GM12875 (cell line): ENCODE measurements around the gene C5.

Source experiments
- H3K4me3 ChIP-seq: one replicate; pipeline ENCODE4 v1.5.1; 2011; ENCODE audit warnings: low read depth, low read length, control low read depth
- TF ChIP-seq, protein P1 (sequence below): IDR thresholded peaks from 2 replicates; pipeline ENCODE4 v1.5.1; 2011; ENCODE audit warnings: low read depth, mild to moderate bottlenecking, control low read depth, inconsistent platforms, low read length, moderate library complexity, borderline replicate concordance; ENCODE audit not compliant: insufficient read depth

The C5 gene

DNA sequence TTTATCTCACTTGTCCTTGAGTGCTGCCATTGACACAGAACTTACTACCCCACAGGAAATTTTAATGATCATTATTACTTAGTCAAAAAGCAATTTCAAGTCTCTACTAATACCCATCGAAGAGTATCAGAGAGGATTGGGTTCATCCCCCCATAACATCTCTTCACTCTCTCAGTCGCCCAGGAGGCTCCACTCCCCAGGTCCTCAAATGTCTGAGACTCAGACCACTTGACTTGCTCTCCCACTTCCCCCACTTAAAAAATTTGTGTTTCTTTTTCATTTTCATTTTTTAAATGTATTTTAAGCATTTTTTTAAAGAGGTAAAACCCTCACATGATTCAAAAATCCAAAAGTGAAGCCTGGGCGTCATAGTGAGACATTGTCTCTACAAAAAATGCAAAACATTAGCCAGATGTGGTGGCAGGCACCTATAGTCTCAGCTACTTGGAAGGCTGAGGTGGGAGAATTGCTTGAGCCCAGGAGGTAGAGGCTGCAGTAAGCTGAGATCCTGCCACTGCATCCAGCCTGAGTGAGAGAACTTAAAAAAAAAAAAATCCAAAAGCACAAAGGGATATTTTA, 66.7 kb downstream of the C5 start:
- H3K4me3 ChIP-seq = no peak overlapping the region
- TF ChIP-seq, protein P1, sequence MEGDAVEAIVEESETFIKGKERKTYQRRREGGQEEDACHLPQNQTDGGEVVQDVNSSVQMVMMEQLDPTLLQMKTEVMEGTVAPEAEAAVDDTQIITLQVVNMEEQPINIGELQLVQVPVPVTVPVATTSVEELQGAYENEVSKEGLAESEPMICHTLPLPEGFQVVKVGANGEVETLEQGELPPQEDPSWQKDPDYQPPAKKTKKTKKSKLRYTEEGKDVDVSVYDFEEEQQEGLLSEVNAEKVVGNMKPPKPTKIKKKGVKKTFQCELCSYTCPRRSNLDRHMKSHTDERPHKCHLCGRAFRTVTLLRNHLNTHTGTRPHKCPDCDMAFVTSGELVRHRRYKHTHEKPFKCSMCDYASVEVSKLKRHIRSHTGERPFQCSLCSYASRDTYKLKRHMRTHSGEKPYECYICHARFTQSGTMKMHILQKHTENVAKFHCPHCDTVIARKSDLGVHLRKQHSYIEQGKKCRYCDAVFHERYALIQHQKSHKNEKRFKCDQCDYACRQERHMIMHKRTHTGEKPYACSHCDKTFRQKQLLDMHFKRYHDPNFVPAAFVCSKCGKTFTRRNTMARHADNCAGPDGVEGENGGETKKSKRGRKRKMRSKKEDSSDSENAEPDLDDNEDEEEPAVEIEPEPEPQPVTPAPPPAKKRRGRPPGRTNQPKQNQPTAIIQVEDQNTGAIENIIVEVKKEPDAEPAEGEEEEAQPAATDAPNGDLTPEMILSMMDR = no peak

DNA sequence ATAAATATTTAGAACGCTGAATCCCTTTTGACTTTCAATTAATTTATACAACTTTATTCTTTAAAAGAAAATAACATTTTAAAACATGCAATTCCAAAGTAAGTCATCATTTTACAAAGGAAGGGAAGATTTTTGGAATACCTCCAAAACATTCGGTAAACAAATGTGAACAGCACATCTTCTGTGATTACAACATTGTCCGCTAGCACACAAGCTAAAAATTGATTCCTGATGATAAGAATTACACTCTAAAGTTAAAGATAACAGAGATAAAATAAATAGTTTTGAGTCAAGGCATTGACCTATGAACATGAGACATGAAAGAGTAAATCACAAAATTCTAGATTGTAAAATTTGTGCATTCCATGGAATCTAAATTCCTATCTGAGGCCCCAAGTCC, 67.2 kb downstream of the C5 start:
- TF ChIP-seq, protein P1 = no peak
- no peak overlapping the region for H3K4me3 ChIP-seq

DNA sequence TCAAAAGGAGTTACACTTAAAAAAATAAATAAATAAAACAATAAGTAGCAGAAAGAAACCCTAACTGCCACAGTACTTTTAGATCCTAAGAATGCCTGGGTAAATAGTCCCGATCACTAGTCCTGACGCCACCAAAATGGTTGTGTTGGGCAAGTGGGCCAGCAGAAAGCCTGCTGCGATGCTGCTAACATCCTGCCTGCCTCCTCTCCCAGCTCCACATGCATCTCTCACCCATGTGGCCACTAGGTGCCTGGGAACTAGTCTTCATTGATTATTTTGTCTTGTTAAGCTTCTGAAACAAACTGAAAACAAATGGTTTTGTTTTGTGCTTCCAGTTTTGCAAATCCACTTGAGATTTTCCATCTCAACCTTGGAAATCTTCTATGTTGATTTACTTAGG, 69.1 kb downstream of the C5 start:
- TF ChIP-seq, protein P1 = no peak
- no peak overlapping the region for H3K4me3 ChIP-seq

DNA sequence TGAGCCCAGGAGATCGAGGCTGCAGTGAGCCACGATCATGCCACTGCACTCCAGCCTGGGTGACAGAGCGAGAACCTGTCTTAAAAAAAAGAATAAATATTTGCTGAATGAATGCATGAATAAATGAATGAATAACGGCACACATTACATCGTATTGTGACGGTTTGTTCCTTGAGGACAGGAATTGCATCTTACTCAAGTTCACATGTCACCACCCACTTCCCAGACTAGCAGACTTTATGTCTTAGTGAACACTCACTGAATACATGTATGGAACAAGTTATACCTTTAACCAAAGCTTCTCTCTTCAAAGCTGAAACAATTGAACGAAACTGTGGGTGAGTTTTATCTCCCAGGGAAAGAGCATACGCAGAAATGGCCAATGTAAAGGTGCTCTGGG, 70.3 kb downstream of the C5 start:
- TF ChIP-seq, protein P1 = no peak
- no peak overlapping the region for H3K4me3 ChIP-seq

GRCh38 chr9:120978987-120979386, 71.1 kb downstream of the C5 start:
- no peak overlapping the region for H3K4me3 ChIP-seq
- TF ChIP-seq, protein P1 = no peak

GRCh38 chr9:120977321-120977720, 72.8 kb downstream of the C5 start:
- H3K4me3 ChIP-seq = no peak overlapping the region
- TF ChIP-seq, protein P1 = no peak

DNA sequence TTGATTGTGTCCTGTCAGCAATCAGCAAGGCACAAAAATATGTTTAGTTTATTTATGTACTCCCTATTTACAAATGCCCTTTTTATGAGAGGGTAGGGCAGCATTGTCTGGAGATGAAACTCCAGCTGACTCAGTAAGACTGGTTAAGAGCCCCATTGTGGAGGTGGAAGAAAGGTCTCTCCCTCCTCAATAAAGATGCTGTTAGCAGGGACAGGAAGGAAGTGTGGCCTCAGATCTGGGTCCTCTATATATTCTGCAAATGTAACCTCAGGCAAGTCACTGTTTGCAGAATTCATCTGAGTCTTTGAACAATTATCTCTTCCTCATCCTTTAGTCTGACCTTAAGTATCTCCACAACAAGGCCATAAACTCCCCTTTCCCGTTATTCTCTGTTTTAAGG, 75.2 kb downstream of the C5 start:
- no peak overlapping the region for H3K4me3 ChIP-seq
- TF ChIP-seq, protein P1 = no peak
